GM19351 (cell line): ENCODE data around the gene DZIP1L.

Source experiments
- ATAC-seq: cut with Tn5 transposase; IDR thresholded peaks from one replicate; pipeline ENCODE4 v1.9.1; 2021; ENCODE audit warnings: mild to moderate bottlenecking, moderate library complexity; ENCODE audit not compliant: unreplicated experiment

Gene DZIP1L

DNA sequence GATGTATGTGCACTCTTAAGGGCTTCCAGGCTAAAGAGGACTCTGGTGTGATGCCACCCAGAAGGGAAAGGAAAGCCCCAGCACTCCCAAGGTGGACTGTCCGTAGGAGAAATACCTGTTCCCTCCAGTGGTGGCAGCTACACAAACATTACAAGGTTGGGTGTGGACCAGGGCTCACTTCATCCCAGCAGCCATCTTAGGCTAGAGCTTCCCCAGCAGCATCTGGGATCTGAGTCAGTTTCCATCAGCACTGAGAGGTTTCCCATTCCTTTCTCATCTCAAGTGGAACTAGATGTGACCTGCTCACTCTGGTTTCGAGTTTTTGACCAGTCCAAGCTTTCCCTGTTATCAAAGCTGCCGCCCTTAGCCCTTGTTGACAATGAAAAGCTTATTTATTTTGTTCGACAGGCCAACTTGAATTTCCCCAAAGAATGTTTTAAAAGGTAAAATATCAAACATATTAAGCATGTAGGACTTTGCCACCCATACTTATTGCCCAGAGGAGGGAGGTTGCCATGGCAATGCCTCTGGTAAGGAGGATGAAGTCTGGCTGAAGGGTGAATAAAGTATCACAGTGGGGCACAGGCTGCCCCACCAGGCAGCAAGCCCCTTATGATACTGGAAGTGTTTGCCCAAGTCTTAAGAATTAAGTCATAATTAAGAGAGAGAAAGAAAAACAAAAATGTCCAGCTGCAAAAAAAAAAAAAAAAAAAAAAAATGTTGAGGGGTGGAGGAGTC lies 76.5 kb downstream of the DZIP1L start:
- ATAC-seq = no peak

DNA sequence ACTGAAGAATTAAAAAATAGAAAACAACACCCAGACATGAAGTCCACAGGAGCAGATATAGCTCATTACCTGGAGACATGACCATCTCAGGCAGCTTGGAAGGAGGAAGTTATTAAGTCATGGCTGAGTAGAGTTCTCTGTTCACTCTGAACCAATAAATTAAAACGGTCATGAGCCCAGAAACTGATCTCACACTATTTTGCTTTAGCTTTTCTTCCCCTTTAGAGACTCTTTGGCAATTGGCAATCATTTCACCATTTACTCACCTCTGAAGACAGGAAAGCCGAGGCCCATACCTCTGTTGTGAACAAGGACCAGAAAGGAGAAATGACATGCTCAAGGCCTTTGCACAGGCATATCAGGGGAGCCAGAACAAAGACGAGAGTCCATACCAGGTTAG lies 78.8 kb downstream of the DZIP1L start:
- ATAC-seq = peak; percentile 53

DNA sequence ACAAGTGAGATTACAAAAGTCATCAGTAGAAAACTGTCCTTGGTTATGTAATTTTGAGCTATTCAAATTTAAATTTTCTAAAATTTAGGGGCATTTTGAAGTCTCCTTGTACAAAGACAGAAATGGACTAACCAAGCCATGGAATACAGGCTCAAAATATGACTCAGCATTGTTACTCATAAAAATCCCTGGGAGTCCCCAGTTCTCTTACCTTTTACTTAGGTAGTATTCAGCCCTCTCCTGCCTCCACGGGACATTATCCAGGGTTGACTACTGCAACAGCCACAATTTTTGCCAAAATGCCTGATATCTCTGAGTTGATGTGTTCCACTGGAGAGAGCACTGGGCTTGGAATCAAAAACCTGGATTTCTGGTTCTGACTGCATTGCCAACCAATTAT lies 80.5 kb downstream of the DZIP1L start:
- ATAC-seq = no peak

DNA sequence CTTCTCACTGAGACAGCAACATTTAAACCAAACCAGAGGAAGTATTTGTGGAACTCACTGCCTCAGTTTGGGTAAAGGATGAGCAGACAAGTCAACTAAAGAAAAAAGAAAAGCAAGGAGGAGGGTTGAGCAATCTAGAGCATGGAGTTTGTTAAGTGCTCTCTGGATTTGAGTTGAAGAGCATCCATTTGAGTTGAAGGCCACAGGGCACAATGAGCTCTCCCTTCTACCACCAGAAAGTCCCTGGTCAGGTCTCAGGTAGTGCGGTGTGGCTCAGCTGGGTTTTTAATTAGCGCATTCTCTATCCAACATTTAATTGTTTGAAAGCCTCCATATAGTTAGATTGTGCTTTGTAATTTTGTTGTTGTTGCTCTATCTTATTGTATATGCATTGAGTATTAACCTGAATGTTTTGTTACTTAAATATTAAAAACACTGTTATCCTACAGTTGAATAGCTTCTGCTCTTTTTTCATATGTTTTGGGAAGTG lies 82.2 kb downstream of the DZIP1L start:
- ATAC-seq = no peak

DNA sequence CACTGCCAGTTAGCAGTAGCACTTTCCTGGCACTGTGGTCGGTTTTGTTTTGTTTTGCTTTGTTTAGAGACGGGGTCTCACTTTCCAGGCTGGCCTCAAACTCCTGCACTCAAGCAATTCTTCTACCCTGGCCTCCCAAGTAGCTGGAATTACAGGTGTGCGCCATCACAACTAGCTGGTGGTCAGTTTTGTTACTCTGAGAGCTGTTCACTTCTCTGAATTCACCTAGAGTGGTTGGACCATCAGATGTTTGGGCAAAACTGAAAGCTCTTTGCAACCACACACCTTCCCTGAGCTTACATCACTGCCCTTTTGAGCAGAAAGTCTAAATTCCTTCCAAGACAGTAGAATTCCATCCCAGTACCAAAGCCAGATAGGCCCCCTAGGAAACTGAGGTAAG lies 82.8 kb downstream of the DZIP1L start:
- peak; percentile 44 for ATAC-seq

DNA sequence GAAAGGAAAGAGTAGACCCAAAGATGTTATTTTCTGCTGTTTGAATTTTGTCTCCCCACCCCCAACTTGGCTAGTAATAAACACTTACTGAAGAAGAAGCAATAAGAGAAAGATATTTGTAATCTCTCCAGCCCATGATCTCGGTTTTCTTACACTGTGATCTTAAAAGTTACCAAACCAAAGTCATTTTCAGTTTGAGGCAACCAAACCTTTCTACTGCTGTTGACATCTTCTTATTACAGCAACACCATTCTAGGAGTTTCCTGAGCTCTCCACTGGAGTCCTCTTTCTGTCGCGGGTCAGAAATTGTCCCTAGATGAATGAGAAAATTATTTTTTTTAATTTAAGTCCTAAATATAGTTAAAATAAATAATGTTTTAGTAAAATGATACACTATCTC lies 83.9 kb downstream of the DZIP1L start:
- peak; percentile 30 for ATAC-seq

DNA sequence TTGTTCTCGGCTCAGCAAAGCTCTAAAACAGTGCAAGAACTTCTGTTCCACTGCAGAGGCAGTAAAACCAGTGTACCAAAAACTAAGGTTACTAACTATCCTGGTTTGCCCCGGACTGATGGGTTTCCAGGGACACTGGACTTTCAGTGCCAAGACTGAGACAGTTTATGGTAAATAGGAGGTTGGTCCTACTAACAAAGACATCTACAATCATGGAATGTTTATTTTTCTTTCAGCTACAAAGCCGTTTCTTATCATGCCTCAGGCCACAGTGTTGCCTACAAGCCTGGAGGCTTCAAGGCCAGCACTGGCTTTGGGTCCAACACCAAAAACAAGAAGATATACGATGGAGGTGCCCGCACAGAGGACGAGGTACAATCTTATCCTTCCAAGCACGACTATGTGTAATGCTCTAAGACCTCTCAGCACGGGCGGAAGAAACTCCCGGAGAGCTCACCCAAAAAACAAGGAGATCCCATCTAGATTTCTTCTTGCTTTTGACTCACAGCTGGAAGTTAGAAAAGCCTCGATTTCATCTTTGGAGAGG lies 84.6 kb downstream of the DZIP1L start:
- no peak for ATAC-seq

DNA sequence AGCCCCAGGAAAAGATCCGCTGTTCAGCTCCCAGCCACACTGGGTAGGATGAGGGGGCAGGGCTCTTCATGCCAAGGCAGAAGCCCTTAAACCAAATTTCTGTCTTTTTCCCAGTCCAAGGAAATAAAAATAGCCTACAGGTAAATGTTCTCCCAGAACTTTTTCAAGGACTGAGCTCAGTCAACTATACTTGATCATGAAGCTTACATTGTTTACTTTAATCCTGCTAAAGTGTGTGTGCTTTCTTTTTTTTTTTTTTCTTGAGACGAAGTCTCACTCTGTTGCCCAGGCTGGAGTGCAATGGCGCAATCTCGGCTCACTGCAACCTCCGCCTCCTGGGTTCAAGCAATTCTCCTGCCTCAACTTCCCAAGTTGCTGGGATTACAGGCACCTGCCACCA lies 87.6 kb downstream of the DZIP1L start:
- no peak for ATAC-seq

DNA sequence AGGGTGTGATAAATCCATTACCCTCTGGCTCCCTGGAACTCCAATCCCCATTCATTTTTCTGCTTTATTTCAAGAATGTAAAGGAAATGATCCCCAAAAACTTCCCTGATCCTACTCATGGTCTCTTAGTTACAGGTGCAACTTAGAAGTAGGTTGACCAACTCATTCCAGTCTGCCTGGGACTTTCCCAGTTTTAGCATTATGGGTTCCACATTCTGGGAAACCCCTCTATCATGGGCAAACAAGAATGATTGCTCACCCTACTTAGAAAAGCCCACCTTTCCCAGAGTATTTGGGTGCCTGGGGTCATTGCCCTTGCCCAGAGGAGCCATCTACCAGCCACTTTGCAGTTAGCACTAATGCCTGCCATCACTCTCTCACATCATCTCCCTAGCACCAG lies 89.9 kb downstream of the DZIP1L start:
- ATAC-seq = no peak

DNA sequence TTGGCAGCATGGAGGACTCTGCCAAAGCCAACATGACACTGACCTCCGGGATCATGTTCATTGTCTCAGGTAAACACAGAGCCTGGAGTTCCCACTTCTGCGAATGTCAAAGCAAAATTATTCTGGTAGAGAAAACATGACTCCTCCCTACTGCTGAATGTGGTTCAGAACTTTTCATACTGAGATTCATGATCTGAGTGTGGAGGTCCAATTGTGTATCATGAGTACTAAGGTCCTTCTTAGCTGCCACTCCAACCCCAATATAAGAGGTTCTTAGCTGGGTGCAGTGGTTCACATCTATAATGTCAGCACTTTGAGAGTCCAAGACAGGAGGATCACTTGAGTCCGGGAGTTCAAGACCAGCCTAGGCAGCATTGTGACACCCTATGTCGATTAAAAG lies 91.7 kb downstream of the DZIP1L start:
- ATAC-seq = no peak

DNA sequence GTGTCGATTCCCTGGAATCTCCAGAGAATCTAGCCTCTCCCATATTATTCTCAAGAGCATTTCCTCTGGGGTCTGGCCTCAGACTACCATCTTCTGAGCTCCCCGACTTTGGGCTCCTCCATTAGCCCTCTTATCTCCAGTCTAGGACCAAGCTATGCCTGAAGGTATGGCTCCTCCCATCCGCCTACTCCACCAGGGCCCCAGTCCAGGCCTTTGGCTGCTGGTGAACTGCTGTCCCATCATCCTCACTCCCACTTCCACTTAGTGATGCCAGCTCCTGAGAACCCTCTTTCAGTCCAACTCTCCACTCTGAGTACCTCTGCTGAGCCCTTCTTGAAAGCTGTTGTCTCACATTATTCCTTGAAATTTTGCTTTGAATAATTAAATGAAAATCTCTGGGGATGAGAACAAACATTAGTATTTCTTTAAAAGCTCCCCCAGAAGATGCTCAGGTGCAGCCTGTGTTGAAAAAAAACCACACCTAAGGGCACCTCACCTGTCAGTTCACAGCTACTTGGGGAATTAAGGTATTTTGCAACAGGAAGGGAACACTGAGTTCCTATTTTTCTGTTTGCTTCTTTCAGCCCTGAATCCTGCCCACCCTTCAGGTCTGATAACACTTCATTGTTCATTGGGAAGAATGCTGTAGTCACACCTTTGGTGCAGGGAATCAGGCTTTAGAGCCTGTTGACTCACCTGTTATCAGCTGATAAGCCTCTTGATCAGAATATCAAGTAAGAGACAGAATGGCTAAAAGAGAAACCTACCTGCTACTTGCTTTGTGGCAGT lies 95.9 kb downstream of the DZIP1L start:
- ATAC-seq = no peak

DNA sequence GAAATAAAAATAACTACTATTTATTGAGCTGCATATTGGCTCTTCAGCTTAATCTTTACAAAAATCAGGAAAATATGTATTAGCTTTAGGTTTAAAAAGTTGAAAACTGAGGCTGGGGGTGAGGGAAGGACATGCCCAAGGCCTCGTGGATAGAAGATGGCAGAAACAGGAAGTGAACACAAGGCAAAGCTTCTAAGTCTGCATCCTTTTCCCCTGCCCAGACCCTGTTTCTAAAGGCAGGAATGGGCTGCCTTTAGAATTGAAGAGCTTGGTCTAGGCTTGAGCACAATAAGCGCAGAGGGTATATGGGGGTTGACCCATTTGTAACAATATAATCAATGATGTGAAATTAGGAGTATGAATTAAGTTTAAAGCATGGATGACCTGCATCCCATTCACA lies 99.3 kb downstream of the DZIP1L start:
- no peak for ATAC-seq

DNA sequence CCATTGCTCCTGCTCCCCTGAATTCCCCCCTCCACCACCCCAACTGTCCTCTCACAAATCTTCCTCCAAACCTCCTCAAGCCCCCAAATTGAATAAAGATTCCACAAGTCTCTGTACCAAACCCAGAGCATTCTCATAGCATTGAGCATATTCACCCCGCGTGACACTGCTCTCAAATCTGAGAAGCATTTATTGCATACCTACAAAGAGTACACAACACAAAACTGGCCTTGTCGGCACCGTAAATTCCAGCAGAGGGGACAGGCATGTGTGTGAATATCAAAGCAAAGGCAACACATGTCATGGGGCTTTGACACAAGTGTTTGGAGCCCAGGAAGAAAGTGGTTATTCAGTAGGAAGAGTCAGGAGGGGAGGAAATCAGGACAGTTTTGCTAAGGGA lies 102.9 kb downstream of the DZIP1L start:
- no peak for ATAC-seq
